GM19324 (cell line): ENCODE measurements around the gene PRUNE2.
"Not testable (repeated sequence)": the region's sequence is repeated elsewhere in the genome, so short reads cannot be mapped to it uniquely, and the experiment has no call there.

Source experiments
- ATAC-seq: cut with Tn5 transposase; IDR thresholded peaks from one replicate; pipeline ENCODE4 v1.9.1; 2021; ENCODE audit warnings: mild to moderate bottlenecking, moderate library complexity; ENCODE audit not compliant: unreplicated experiment, low FRiP score

Gene PRUNE2

GRCh38 chr9:76615177-76615603 is 290.7 kb downstream of the PRUNE2 start:
- ATAC-seq: no peak

GRCh38 chr9:76613974-76614373 is 291.9 kb downstream of the PRUNE2 start:
- no peak for ATAC-seq

GRCh38 chr9:76613150-76613781 is 292.6 kb downstream of the PRUNE2 start:
- ATAC-seq: no peak

GRCh38 chr9:76610011-76610352 is 295.9 kb downstream of the PRUNE2 start:
- ATAC-seq: no peak

- ATAC-seq: no peak
These were observed 296.5 kb downstream of the PRUNE2 start for GRCh38 chr9:76609285-76610010.

- ATAC-seq: no peak
These were observed 297.2 kb downstream of the PRUNE2 start for GRCh38 chr9:76608575-76609273.

GRCh38 chr9:76607730-76608436 is 298.0 kb downstream of the PRUNE2 start:
- no peak for ATAC-seq

GRCh38 chr9:76605321-76605900 is 300.5 kb downstream of the PRUNE2 start:
- no peak for ATAC-seq

- ATAC-seq: no peak
These were observed 301.9 kb downstream of the PRUNE2 start for GRCh38 chr9:76603931-76604570.

GRCh38 chr9:76603448-76603895 is 302.4 kb downstream of the PRUNE2 start:
- ATAC-seq: no peak

GRCh38 chr9:76602199-76602598 is 303.7 kb downstream of the PRUNE2 start:
- no peak for ATAC-seq

- ATAC-seq: no peak
These were observed 305.8 kb downstream of the PRUNE2 start for GRCh38 chr9:76600007-76600615.

GRCh38 chr9:76598981-76599380 is 306.9 kb downstream of the PRUNE2 start:
- ATAC-seq: no peak

- ATAC-seq: no peak
These were observed 310.3 kb downstream of the PRUNE2 start for GRCh38 chr9:76595645-76596044.

- no peak for ATAC-seq
These were observed 311.0 kb downstream of the PRUNE2 start for GRCh38 chr9:76594764-76595424.

GRCh38 chr9:76593961-76594735 is 311.8 kb downstream of the PRUNE2 start:
- ATAC-seq: not testable (repeated sequence)

- no peak for ATAC-seq
These were observed 313.0 kb downstream of the PRUNE2 start for GRCh38 chr9:76592974-76593347.
